HEK293 (cell line): Measurements from ENCODE around the gene ABLIM2.

Source experiments
- CTCF ChIA-PET: fragments of 350-600 bp; formaldehyde crosslinking; extraction: SDS; loops from one replicate; lab custom pipeline; 2021; ENCODE audit warnings: antibody characterized with exemption; lab: Yijun Ruan, JAX
- POLR2A ChIA-PET: fragments of 300-600 bp; formaldehyde crosslinking; extraction: SDS; loops from one replicate; lab custom pipeline; 2020; ENCODE audit warnings: antibody characterized with exemption, inconsistent platforms; lab: Yijun Ruan, JAX
- H3K27ac ChIP-seq: fragments of 200-500 bp; sonication (Bioruptor generic); 2 replicates; pipeline ENCODE4 v1.5.1; 2014; ENCODE audit warnings: low read depth, low read length, control low read depth, inconsistent platforms; ENCODE audit errors: extremely low read depth
- H3K36me3 ChIP-seq, 2 experiments: fragments of 200-500 bp in 1 of 2; sonication (Bioruptor generic) in 1 of 2; 1 replicate in 1 of 2; 2 replicates in 1 of 2; pipeline ENCODE4 v1.5.1; 2014 to 2017; ENCODE audit warnings: inconsistent platforms in 2 of 2, low read length in 2 of 2; ENCODE audit not compliant: control insufficient read depth in 2 of 2, insufficient read depth in 1 of 2
- H3K4me1 ChIP-seq: fragments of 200-500 bp; sonication (Bioruptor generic); 2 replicates; pipeline ENCODE4 v1.5.1; 2014; ENCODE audit warnings: mild to moderate bottlenecking, low read length, inconsistent platforms; ENCODE audit not compliant: control insufficient read depth, insufficient read depth
- H3K4me3 ChIP-seq: 2 replicates; pipeline ENCODE4 v1.5.1; 2011; ENCODE audit warnings: low read depth, mild to moderate bottlenecking, control low read depth, low read length, moderate library complexity
- H3K9me3 ChIP-seq: fragments of 200-500 bp; sonication (Bioruptor generic); 2 replicates; pipeline ENCODE4 v1.5.1; 2014; ENCODE audit warnings: low read depth, low read length, inconsistent platforms; ENCODE audit not compliant: control insufficient read depth, insufficient read depth
- HOXA7 ChIP-seq: sonication (generic); formaldehyde crosslinking; IDR thresholded peaks from 2 replicates; pipeline ENCODE4 v1.8.1; 2022; ENCODE audit warnings: missing genetic modification reagents, borderline replicate concordance
- PRDM10 ChIP-seq: fragments of 450-650 bp; formaldehyde crosslinking; IDR thresholded peaks from 2 replicates; pipeline ENCODE4 v1.5.1; 2016; ENCODE audit warnings: missing biosample characterization, missing genetic modification characterization
- PRDM4 ChIP-seq: fragments of 450-650 bp; formaldehyde crosslinking; IDR thresholded peaks from 2 replicates; pipeline ENCODE4 v1.5.1; 2017; ENCODE audit warnings: missing biosample characterization, missing genetic modification characterization
- SCRT1 ChIP-seq: fragments of 450-650 bp; formaldehyde crosslinking; IDR thresholded peaks from 2 replicates; pipeline ENCODE4 v1.5.1; 2016; ENCODE audit warnings: missing biosample characterization, missing genetic modification characterization, borderline replicate concordance
- ZBTB48 ChIP-seq: fragments of 450-650 bp; formaldehyde crosslinking; IDR thresholded peaks from 2 replicates; pipeline ENCODE4 v1.5.1; 2016; ENCODE audit warnings: missing biosample characterization, missing genetic modification characterization
- ZFP41 ChIP-seq: fragments of 450-650 bp; formaldehyde crosslinking; IDR thresholded peaks from 2 replicates; pipeline ENCODE4 v1.5.1; 2016; ENCODE audit warnings: missing biosample characterization, missing genetic modification characterization, borderline replicate concordance
- ZNF133 ChIP-seq: fragments of 450-650 bp; formaldehyde crosslinking; IDR thresholded peaks from 2 replicates; pipeline ENCODE4 v1.5.1; 2016; ENCODE audit warnings: missing biosample characterization, missing genetic modification characterization
- ZNF138 ChIP-seq: fragments of 450-650 bp; formaldehyde crosslinking; IDR thresholded peaks from 2 replicates; pipeline ENCODE4 v1.5.1; 2016; ENCODE audit warnings: missing biosample characterization, missing genetic modification characterization, borderline replicate concordance
- ZNF140 ChIP-seq: fragments of 450-650 bp; formaldehyde crosslinking; IDR thresholded peaks from 2 replicates; pipeline ENCODE4 v1.5.1; 2016; ENCODE audit warnings: missing biosample characterization, missing genetic modification characterization
- ZNF146 ChIP-seq: fragments of 450-650 bp; formaldehyde crosslinking; IDR thresholded peaks from 2 replicates; pipeline ENCODE4 v1.5.1; 2016; ENCODE audit warnings: missing biosample characterization, missing genetic modification characterization
- ZNF221 ChIP-seq: fragments of 450-650 bp; formaldehyde crosslinking; IDR thresholded peaks from 2 replicates; pipeline ENCODE4 v1.5.1; 2017; ENCODE audit warnings: missing biosample characterization, missing genetic modification characterization, borderline replicate concordance
- ZNF239 ChIP-seq: fragments of 450-650 bp; formaldehyde crosslinking; IDR thresholded peaks from 2 replicates; pipeline ENCODE4 v1.5.1; 2016; ENCODE audit warnings: missing biosample characterization, missing genetic modification characterization
- ZNF24 ChIP-seq: fragments of 450-650 bp; formaldehyde crosslinking; IDR thresholded peaks from 2 replicates; pipeline ENCODE4 v1.5.1; 2016; ENCODE audit warnings: missing biosample characterization, missing genetic modification characterization
- ZNF561 ChIP-seq: fragments of 450-650 bp; IDR thresholded peaks from 2 replicates; pipeline ENCODE4 v1.5.1; 2018; ENCODE audit warnings: missing biosample characterization, missing genetic modification characterization, borderline replicate concordance
- ZNF623 ChIP-seq: fragments of 450-650 bp; formaldehyde crosslinking; IDR thresholded peaks from 2 replicates; pipeline ENCODE4 v1.5.1; 2016; ENCODE audit warnings: missing biosample characterization, missing genetic modification characterization
- ZNF664 ChIP-seq: fragments of 450-650 bp; formaldehyde crosslinking; IDR thresholded peaks from 2 replicates; pipeline ENCODE4 v1.5.1; 2016; ENCODE audit warnings: missing biosample characterization, missing genetic modification characterization
- ZNF776 ChIP-seq: fragments of 450-650 bp; formaldehyde crosslinking; IDR thresholded peaks from 2 replicates; pipeline ENCODE4 v1.5.0; 2017; ENCODE audit warnings: missing biosample characterization, missing genetic modification characterization, borderline replicate concordance
- ZNF777 ChIP-seq: fragments of 450-650 bp; formaldehyde crosslinking; IDR thresholded peaks from 2 replicates; pipeline ENCODE4 v1.5.1; 2017; ENCODE audit warnings: missing biosample characterization, missing genetic modification characterization, borderline replicate concordance
- ZSCAN30 ChIP-seq: fragments of 450-650 bp; IDR thresholded peaks from 2 replicates; pipeline ENCODE4 v1.5.1; 2018; ENCODE audit warnings: missing biosample characterization, mild to moderate bottlenecking, missing genetic modification characterization, moderate library complexity
- TF ChIP-seq, protein P1 (sequence below): fragments of 450-650 bp; formaldehyde crosslinking; IDR thresholded peaks from 2 replicates; pipeline ENCODE4 v1.5.1; 2016; ENCODE audit warnings: missing biosample characterization, missing genetic modification characterization
- TF ChIP-seq, protein P2 (sequence below): fragments of 450-650 bp; formaldehyde crosslinking; IDR thresholded peaks from 2 replicates; pipeline ENCODE4 v1.5.1; 2016; ENCODE audit warnings: missing biosample characterization, missing genetic modification characterization, low read depth

The ABLIM2 gene

GRCh38 chr4:8058031-8058479, 100.6 kb downstream of the ABLIM2 start:
- H3K4me3 ChIP-seq = no peak overlapping the region
- no peaks in the 10 kb centered on the region for H3K36me3 ChIP-seq
- ChIA-PET CTCF (no interaction called here), POLR2A (no interaction called here)
- no peak overlapping the region for H3K27ac ChIP-seq
- no peaks in the 10 kb centered on the region for H3K9me3 ChIP-seq
- no peaks in the 10 kb centered on the region for H3K4me1 ChIP-seq
- TF ChIP-seq ZNF776 (no peak), HOXA7 (CRISPR knock-in tag) (no peak), PRDM10 (no peak), PRDM4 (no peak), SCRT1 (tag by site-specific recombination) (no peak), ZBTB48 (tag by site-specific recombination) (no peak), ZNF221 (no peak), ZSCAN30 (tag by site-specific recombination) (no peak)
- TF ChIP-seq, protein P1, sequence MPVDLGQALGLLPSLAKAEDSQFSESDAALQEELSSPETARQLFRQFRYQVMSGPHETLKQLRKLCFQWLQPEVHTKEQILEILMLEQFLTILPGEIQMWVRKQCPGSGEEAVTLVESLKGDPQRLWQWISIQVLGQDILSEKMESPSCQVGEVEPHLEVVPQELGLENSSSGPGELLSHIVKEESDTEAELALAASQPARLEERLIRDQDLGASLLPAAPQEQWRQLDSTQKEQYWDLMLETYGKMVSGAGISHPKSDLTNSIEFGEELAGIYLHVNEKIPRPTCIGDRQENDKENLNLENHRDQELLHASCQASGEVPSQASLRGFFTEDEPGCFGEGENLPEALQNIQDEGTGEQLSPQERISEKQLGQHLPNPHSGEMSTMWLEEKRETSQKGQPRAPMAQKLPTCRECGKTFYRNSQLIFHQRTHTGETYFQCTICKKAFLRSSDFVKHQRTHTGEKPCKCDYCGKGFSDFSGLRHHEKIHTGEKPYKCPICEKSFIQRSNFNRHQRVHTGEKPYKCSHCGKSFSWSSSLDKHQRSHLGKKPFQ (tag by site-specific recombination) = no peak

DNA sequence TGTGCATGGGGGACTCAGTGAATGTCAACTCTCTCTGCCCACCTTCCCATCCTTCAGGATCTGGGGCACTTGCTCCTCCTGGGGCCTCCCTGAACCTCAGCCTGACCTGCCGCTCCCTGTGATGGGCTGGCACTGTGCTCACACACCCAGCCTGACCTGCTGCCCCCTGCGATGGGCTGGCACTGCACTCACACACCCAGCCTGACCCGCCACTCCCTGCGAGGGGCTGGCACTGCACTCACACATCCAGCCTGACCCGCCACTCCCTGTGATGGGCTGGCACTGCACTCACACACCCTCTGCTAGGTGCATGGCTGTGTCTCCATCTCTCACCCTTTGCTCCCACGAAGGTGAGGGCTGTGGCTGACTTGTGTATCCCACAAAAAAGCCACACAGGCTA, 103.4 kb downstream of the ABLIM2 start:
- CTCF ChIA-PET = interaction anchor here (0.8 kb wide), 1 partner anchor 122 kb away, joined by 3 read pairs; no protein-coding TSS in a partner anchor

More for the DNA sequence above, 103.4 kb downstream of the ABLIM2 start:
- no peaks in the 10 kb centered on the region for H3K36me3 ChIP-seq
- POLR2A ChIA-PET = no interaction called here
- TF ChIP-seq ZNF146 (tag by site-specific recombination) = no peak
- no peak for TF ChIP-seq ZNF138 (tag by site-specific recombination)
- TF ChIP-seq, protein P2, sequence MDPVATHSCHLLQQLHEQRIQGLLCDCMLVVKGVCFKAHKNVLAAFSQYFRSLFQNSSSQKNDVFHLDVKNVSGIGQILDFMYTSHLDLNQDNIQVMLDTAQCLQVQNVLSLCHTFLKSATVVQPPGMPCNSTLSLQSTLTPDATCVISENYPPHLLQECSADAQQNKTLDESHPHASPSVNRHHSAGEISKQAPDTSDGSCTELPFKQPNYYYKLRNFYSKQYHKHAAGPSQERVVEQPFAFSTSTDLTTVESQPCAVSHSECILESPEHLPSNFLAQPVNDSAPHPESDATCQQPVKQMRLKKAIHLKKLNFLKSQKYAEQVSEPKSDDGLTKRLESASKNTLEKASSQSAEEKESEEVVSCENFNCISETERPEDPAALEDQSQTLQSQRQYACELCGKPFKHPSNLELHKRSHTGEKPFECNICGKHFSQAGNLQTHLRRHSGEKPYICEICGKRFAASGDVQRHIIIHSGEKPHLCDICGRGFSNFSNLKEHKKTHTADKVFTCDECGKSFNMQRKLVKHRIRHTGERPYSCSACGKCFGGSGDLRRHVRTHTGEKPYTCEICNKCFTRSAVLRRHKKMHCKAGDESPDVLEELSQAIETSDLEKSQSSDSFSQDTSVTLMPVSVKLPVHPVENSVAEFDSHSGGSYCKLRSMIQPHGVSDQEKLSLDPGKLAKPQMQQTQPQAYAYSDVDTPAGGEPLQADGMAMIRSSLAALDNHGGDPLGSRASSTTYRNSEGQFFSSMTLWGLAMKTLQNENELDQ (tag by site-specific recombination) = no peak
- no peak for TF ChIP-seq ZNF239 (tag by site-specific recombination)
- TF ChIP-seq ZNF623 = no peak
- no peak for TF ChIP-seq ZNF664 (tag by site-specific recombination)
- no peak for TF ChIP-seq ZNF24
- TF ChIP-seq ZFP41 (tag by site-specific recombination) = no peak
- TF ChIP-seq ZNF561 (tag by site-specific recombination) = no peak
- TF ChIP-seq ZNF777 (tag by site-specific recombination) = no peak
- no peak for TF ChIP-seq ZNF133 (tag by site-specific recombination)
- no peak for TF ChIP-seq ZNF140 (tag by site-specific recombination)
- TF ChIP-seq, all 188 proteins: peak for 0
- Histone ChIP-seq H3K9me3 (no peaks in the 10 kb centered on the region), H3K4me3 (no peak overlapping the region), H3K27ac (no peak overlapping the region), H3K4me1 (peaks cover 1% of the 10 kb centered on the region; the same call in 1 of the 2 replicates)
